ENCODE measurements around the gene PANX2.

PANX2 gene

GRCh38 chr22:50216055-50216683 lies 45.6 kb downstream of the PANX2 start:
- no peak for DNase-seq

- DNase-seq = no peak
Observed at GRCh38 chr22:50216684-50217520, 46.4 kb downstream of the PANX2 start.

- no peak for DNase-seq
Observed at GRCh38 chr22:50217543-50218152, 47.1 kb downstream of the PANX2 start.

GRCh38 chr22:50218153-50218995 lies 47.8 kb downstream of the PANX2 start:
- DNase-seq = no peak

GRCh38 chr22:50218996-50219727 lies 48.6 kb downstream of the PANX2 start:
- no peak for DNase-seq

GRCh38 chr22:50219800-50220602 lies 49.5 kb downstream of the PANX2 start:
- DNase-seq = no peak

- no peak for DNase-seq
Observed at GRCh38 chr22:50220603-50221409, 50.3 kb downstream of the PANX2 start.

- DNase-seq = no peak
Observed at GRCh38 chr22:50221410-50222300, 51.1 kb downstream of the PANX2 start.

- no peak for DNase-seq
Observed at GRCh38 chr22:50222508-50222907, 52.0 kb downstream of the PANX2 start.

GRCh38 chr22:50224071-50224470 lies 53.5 kb downstream of the PANX2 start:
- no peak for DNase-seq

- no peak for DNase-seq
Observed at GRCh38 chr22:50225200-50225969, 54.9 kb downstream of the PANX2 start.

- no peak for DNase-seq
Observed at GRCh38 chr22:50226063-50226874, 55.7 kb downstream of the PANX2 start.

GRCh38 chr22:50226875-50227165 lies 56.3 kb downstream of the PANX2 start:
- DNase-seq = no peak

GRCh38 chr22:50227579-50228215 lies 57.2 kb downstream of the PANX2 start:
- DNase-seq = no peak

GRCh38 chr22:50228366-50228765 lies 57.8 kb downstream of the PANX2 start:
- no peak for DNase-seq

GRCh38 chr22:50229370-50229769 lies 58.8 kb downstream of the PANX2 start:
- DNase-seq = no peak

Data from effector CD4-positive, alpha-beta T cell (primary cell).